ENCODE results near the gene UCHL3. TPM values are rescaled to one million over a fixed set of nuclear protein-coding genes. Genes with fewer than 3 reads are reported as not detected.

UCHL3 gene
- total and polyA plus RNA-seq, 2 of the 8 experiments (the other 6 are each of a cell fraction or from before 2014, with no cell fraction given), result 33.0 to 61.1 TPM

DNA sequence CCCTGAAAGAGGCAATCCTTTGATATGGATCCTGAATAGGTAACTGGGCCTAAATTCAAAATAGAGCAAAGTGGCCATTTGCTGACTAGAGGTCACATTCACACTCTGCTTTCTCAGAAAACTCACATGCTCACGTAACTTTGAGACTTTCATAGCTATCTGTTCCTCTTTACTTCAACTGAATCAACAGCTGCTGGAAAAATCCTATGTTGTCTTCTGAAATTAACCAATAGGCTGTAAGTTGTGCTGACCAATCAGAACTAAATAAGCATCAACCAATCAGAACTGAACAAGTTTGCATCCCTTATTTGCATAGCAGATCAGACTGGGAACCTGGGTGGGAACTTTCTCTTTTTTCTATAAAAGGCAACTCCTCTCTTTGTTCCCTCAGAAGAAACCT is 43.6 kb upstream of the UCHL3 start:
- H2AFZ ChIP-seq (ENCODE audit: low read length), result no peak overlapping the region
- CTCF ChIA-PET (ENCODE audit: partially characterized antibody), result no interaction called here
- no peak overlapping the region for H3K27ac ChIP-seq (ENCODE audit: low read depth, low read length)
- H3K18ac ChIP-seq (ENCODE audit: extremely low read depth, low read length), result no peak overlapping the region
- no peaks in the 10 kb centered on the region for H3K9me3 ChIP-seq (ENCODE audit: insufficient read depth in 2 of 2, low read depth in 1 of 2, low read length in 1 of 2)
- no peak overlapping the region for H4K8ac ChIP-seq (ENCODE audit: extremely low read depth, insufficient read depth, low read length)
- TF ChIP-seq KDM4A (IDR thresholded peaks at IDR 0.05; ENCODE audit: low read depth, low read length, severe bottlenecking) (no peak), CREB1 (IDR thresholded peaks at IDR 0.05) (no peak)
- H4K91ac ChIP-seq (replicated peaks; ENCODE audit: insufficient read length, low read length), result no peak overlapping the region
- DNase-seq (ENCODE audit: low read depth in 1 of 2, low spot score in 2 of 2), result no peak
- H2BK5ac ChIP-seq (ENCODE audit: low read depth, low read length), result no peak overlapping the region
- no peak overlapping the region for H2BK20ac ChIP-seq (ENCODE audit: low read length)
- H3K79me2 ChIP-seq (ENCODE audit: control insufficient read depth in 1 of 2, insufficient read depth in 2 of 2, low read length in 2 of 2), result no peaks in the 10 kb centered on the region
- no peaks in the 10 kb centered on the region for H3K4me1 ChIP-seq (replicated peaks in 1 of 4; ENCODE audit: control insufficient read depth in 3 of 4, insufficient read depth in 4 of 4, low read length in 3 of 4)
- no peak overlapping the region for H2BK15ac ChIP-seq (ENCODE audit: low read length)
- POLR2A ChIA-PET (ENCODE audit: partially characterized antibody), result no interaction called here
- H4K20me1 ChIP-seq (replicated peaks in 1 of 2; ENCODE audit: control insufficient read depth in 1 of 2, insufficient read depth in 2 of 2, low read length in 2 of 2), result no peaks in the 10 kb centered on the region
- FAIRE-seq, result no peak
- H2AK5ac ChIP-seq (ENCODE audit: low read depth, low read length), result no peak overlapping the region
- H3K27me3 ChIP-seq (replicated peaks in 1 of 4; ENCODE audit: control insufficient read depth in 3 of 4, extremely low read depth in 1 of 4, insufficient read depth in 3 of 4, low read length in 3 of 4), result no peaks in the 10 kb centered on the region
- no peak overlapping the region for H3K4me3 ChIP-seq (ENCODE audit: extremely low read depth in 1 of 4, insufficient read depth in 2 of 4, low read depth in 3 of 4, low read length in 4 of 4)
- H2BK12ac ChIP-seq (ENCODE audit: low read depth, low read length), result no peak overlapping the region
- H3K14ac ChIP-seq (ENCODE audit: insufficient read length), result no peak overlapping the region
- no peak overlapping the region for H4K5ac ChIP-seq (ENCODE audit: insufficient read length, low read depth, low read length)
- no peak overlapping the region for H3K23ac ChIP-seq (ENCODE audit: insufficient read length)
- H3K36me3 ChIP-seq (ENCODE audit: control insufficient read depth in 2 of 4, insufficient read depth in 4 of 4, low read length in 3 of 4), result no peaks in the 10 kb centered on the region
- H2BK120ac ChIP-seq (replicated peaks; ENCODE audit: low read depth, low read length), result no peak overlapping the region
- H3K9ac ChIP-seq (replicated peaks in 1 of 4; ENCODE audit: extremely low read depth in 1 of 4, low read depth in 3 of 4, low read length in 3 of 4), result no peak overlapping the region
- no peak overlapping the region for H3K56ac ChIP-seq (replicated peaks; ENCODE audit: insufficient read length, low read depth, low read length)
- H3K4ac ChIP-seq (replicated peaks; ENCODE audit: insufficient read length, low read depth, low read length), result no peak overlapping the region
- H3K79me1 ChIP-seq (ENCODE audit: low read depth, low read length), result no peaks in the 10 kb centered on the region
- WGBS, 2 experiments (ENCODE audit: extremely low coverage in 1 of 2, insufficient coverage in 1 of 2, insufficient read length in 1 of 2, insufficient replicate concordance in 2 of 2, low coverage in 1 of 2, low lambda C conversion rate in 2 of 2, missing lambda C conversion rate in 1 of 2), result 96% methylated on average over 1 of the region's 1 CpG; no CpG with 5 or more reads in 1 of the 2 experiments
- H3K4me2 ChIP-seq (ENCODE audit: insufficient read depth in 1 of 2, low read depth in 2 of 2, low read length in 2 of 2), result no peak overlapping the region
- H3K23me2 ChIP-seq (ENCODE audit: low read depth, low read length), result no peaks in the 10 kb centered on the region; the same call in 1 of the 2 replicates

All from H1 (cell line).